Left ventricle myocardium inferior (tissue), 1 donor: ENCODE results near the gene CCDC40. TPM values are rescaled to one million over a fixed set of nuclear protein-coding genes. Genes with fewer than 3 reads are reported as not detected.

Experiments
- DNase-seq: peaks from one replicate; pipeline ENCODE4 v3.0.0-alpha.2; 2020
- H3K27ac ChIP-seq: fragments of 200-600 bp; replicated peaks from 2 replicates; pipeline ENCODE4 v1.8.0; 2021
- H3K27me3 ChIP-seq: fragments of 200-600 bp; 2 replicates; pipeline ENCODE4 v1.8.0; 2021; ENCODE audit warnings: low read depth
- H3K36me3 ChIP-seq: fragments of 200-600 bp; 2 replicates; pipeline ENCODE4 v1.8.0; 2021
- H3K4me1 ChIP-seq: fragments of 200-600 bp; 2 replicates; pipeline ENCODE4 v1.8.0; 2021
- H3K4me3 ChIP-seq: fragments of 200-600 bp; 2 replicates; pipeline ENCODE4 v1.8.0; 2021; ENCODE audit warnings: mild to moderate bottlenecking, moderate library complexity
- H3K9me3 ChIP-seq: fragments of 200-600 bp; replicated peaks from 2 replicates; pipeline ENCODE4 v1.8.0; 2021
- intact Hi-C: fragments of 100-400 bp; cut with micrococcal nuclease; formaldehyde crosslinking; loops from one replicate; pipeline ENCODE4 v1.11.0; 2022
- total RNA-seq: library from RNA; stranded (reverse); fragmentation: NEBNext Ultra II Directional; extraction: Animal tissue kit (Norgen Biotek cat#: 25700); gene quantifications from one replicate; pipeline ENCODE4 v1.2.1, GENCODE V29; 2021
- TF ChIP-seq, protein P1 (sequence below): fragments of 200-600 bp; IDR thresholded peaks from 2 replicates; pipeline ENCODE4 v1.8.0; 2021; ENCODE audit warnings: antibody characterized with exemption, mild to moderate bottlenecking, borderline replicate concordance
- donor health status: DM: no; HTN: yes; CAD: no; lungs with severe emphysema.

The CCDC40 gene
- total RNA-seq, 1 donor from 2014 or later: 7.7 TPM

DNA sequence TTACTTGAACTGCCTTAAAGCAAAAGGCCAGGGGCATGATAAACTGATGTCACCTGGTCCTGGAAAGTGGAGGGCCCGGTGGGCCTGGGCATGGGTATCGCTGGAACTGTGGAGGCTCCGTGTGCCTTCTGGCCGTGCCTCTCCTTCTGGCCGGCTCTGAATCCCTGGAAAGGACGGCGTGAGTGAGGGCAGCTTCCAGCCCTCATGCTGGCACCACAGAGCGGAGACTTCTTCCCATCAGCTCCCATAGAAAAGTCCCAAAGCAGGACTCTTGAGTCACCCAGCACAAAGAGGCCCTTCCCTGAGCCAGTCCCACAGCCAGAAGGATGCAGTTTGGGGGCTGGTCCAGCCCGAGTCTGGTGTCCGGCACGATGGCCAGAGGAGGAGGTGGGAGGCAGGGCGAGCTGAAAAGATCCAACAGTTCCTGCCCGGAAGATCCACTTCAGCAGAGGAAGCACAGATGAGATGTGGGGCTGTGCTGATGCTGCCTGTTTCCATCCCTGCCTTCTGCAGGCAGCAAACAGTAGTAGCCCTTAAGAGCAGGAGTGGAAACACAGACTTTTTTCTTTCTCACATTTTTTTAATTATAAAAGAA lies 72.7 kb downstream of the CCDC40 start:
- TF ChIP-seq, protein P1, sequence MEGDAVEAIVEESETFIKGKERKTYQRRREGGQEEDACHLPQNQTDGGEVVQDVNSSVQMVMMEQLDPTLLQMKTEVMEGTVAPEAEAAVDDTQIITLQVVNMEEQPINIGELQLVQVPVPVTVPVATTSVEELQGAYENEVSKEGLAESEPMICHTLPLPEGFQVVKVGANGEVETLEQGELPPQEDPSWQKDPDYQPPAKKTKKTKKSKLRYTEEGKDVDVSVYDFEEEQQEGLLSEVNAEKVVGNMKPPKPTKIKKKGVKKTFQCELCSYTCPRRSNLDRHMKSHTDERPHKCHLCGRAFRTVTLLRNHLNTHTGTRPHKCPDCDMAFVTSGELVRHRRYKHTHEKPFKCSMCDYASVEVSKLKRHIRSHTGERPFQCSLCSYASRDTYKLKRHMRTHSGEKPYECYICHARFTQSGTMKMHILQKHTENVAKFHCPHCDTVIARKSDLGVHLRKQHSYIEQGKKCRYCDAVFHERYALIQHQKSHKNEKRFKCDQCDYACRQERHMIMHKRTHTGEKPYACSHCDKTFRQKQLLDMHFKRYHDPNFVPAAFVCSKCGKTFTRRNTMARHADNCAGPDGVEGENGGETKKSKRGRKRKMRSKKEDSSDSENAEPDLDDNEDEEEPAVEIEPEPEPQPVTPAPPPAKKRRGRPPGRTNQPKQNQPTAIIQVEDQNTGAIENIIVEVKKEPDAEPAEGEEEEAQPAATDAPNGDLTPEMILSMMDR: no peak
- no peak overlapping the region for H3K27ac ChIP-seq
- no peaks in the 10 kb centered on the region for H3K27me3 ChIP-seq
- no peak overlapping the region for H3K4me3 ChIP-seq
- intact Hi-C loops: no loop called here
- no peaks in the 10 kb centered on the region for H3K9me3 ChIP-seq
- DNase-seq: no peak
- no peaks in the 10 kb centered on the region for H3K4me1 ChIP-seq
- peaks cover 7% of the 10 kb centered on the region for H3K36me3 ChIP-seq

DNA sequence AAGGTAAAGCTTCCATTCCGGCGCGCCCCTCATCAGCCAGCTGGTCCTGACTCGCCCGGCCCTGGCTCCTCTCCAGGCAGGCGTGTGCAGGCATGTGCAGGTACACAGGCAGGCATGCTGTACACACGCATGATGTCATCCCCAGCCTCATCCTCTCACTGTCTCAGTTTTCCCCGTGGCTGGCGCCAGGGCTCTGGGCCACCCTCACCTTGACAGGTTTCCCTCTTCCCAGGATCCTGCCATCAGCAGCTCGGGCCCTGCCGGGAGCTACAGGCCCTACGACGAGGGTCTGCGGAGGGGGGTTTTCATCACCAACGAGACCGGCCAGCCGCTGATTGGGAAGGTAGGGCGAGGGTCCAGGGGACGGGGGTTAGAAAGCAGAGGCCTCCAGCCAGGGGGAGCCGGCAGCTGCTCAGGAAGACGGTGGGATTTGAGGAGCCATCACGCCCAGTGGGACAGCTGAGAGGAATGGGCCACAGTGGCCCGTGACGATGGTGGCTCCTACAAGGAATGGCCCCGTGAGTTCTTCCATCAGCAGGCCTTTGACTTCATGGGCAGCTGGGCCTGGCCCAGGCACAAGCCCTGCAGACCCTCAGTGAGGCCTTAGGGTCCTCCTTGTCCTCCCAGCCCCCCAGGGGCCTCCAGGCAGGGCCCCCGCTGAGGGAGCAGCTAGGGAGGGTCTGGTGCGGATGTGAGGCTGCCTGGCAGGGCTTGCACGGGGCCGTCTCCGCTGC lies 73.4 kb downstream of the CCDC40 start:
- Histone ChIP-seq H3K4me3 (no peak overlapping the region), H3K36me3 (peaks cover 7% of the 10 kb centered on the region), H3K27me3 (no peaks in the 10 kb centered on the region), H3K27ac (no peak overlapping the region), H3K4me1 (no peaks in the 10 kb centered on the region), H3K9me3 (peaks cover 2% of the 10 kb centered on the region)
- TF ChIP-seq, protein P1: no peak
- DNase-seq: no peak
- intact Hi-C loops: no loop called here

DNA sequence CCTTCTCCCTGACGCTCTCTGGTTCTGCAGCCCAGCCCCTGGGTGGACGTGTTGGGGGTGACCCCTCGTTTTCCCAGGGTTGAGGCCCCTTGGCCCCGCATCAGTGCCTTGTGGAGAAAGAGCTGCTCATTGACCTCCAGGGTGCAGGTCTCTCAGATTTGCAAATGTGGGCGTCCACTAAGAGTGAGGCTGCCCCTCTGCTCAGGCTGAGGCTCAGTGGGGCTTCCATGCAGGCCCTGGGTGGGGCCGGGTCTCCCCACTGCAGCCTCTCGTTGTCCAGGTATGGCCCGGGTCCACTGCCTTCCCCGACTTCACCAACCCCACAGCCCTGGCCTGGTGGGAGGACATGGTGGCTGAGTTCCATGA lies 74.0 kb downstream of the CCDC40 start:
- Histone ChIP-seq H3K27ac (no peak overlapping the region), H3K4me3 (no peak overlapping the region), H3K36me3 (peaks cover 7% of the 10 kb centered on the region), H3K9me3 (peaks cover 6% of the 10 kb centered on the region), H3K4me1 (no peaks in the 10 kb centered on the region), H3K27me3 (no peaks in the 10 kb centered on the region)
- intact Hi-C loops: no loop called here
- TF ChIP-seq, protein P1: no peak
- DNase-seq: no peak

DNA sequence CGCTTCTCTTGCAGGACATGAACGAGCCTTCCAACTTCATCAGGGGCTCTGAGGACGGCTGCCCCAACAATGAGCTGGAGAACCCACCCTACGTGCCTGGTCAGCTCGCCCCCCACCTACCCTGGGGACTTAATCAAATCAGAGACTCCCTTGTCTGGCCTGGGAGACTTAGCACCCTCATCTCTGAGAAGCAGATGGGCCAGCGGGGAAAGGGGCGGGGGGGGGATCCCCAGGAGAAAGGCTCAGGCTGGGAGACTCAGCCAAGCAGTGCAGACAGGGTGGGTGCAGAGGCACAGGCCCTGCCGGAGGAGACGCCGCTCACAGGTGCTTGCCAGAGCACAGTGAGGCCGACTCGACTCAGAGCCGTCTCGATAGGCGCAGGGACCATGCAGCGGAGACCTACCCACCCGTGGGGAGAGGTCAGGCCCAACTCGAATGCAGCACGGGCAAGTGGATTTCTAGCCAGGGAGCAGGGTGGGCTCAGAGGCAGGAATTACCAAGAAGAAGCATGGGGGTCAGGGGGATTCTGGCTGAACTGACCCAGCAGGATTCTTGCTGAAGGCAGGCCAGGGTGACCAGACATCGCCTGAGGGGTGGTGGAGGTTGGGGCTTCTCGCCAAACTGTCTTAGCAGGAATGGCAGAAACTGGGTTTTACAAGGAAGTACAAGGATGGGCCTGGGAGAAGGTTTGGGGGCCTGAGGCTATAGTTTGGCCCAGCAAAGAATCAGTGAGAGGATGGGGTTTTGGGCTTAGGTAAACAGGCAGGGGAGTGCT lies 74.7 kb downstream of the CCDC40 start:
- DNase-seq: no peak
- Histone ChIP-seq H3K36me3 (peaks cover 7% of the 10 kb centered on the region), H3K27ac (no peak overlapping the region)

More for the DNA sequence above, 74.7 kb downstream of the CCDC40 start:
- no peaks in the 10 kb centered on the region for H3K27me3 ChIP-seq
- peaks cover 6% of the 10 kb centered on the region for H3K9me3 ChIP-seq
- intact Hi-C loops: no loop called here
- no peak overlapping the region for H3K4me3 ChIP-seq
- H3K4me1 ChIP-seq: no peaks in the 10 kb centered on the region
- TF ChIP-seq, protein P1: no peak
